Testis (tissue), 2 donors: ENCODE results near the gene CPLANE1.

Source experiments
- POLR2A ChIP-seq: fragments of 450-650 bp; IDR thresholded peaks from one replicate; pipeline ENCODE4 v1.6.1; 2017; ENCODE audit warnings: antibody characterized with exemption, mild to moderate bottlenecking, moderate library complexity
- TF ChIP-seq, protein P1 (sequence below), 3 experiments: fragments of 450-650 bp in 2 of 3; fragments of 200-600 bp in 1 of 3; sonication (generic) in 1 of 3; IDR thresholded peaks; one replicate each; pipeline ENCODE4 v1.5.1; 2016 to 2019; ENCODE audit warnings: antibody characterized with exemption in 3 of 3, mild to moderate bottlenecking in 2 of 3, moderate library complexity in 1 of 3

DNA sequence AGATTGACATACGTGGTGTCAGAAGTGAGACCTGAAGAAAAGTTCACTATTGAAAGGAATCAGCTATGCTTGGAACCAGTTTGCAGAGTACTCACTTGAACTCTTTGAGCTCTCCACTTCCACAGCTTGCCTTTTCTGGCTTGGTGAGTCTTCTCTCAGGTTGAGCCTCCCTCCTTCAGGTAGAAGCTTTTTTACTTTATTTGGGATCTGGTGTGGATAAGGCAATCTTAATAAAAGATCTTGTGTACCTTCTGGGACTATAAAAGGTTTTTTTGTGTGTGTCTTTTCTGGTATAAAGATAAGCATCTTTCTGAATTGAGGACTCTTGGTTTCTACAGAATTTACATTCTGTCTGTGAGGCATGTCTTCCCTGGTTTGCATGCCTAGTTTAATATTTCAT is 5.4 kb upstream of the CPLANE1 start:
- TF ChIP-seq, protein P1, sequence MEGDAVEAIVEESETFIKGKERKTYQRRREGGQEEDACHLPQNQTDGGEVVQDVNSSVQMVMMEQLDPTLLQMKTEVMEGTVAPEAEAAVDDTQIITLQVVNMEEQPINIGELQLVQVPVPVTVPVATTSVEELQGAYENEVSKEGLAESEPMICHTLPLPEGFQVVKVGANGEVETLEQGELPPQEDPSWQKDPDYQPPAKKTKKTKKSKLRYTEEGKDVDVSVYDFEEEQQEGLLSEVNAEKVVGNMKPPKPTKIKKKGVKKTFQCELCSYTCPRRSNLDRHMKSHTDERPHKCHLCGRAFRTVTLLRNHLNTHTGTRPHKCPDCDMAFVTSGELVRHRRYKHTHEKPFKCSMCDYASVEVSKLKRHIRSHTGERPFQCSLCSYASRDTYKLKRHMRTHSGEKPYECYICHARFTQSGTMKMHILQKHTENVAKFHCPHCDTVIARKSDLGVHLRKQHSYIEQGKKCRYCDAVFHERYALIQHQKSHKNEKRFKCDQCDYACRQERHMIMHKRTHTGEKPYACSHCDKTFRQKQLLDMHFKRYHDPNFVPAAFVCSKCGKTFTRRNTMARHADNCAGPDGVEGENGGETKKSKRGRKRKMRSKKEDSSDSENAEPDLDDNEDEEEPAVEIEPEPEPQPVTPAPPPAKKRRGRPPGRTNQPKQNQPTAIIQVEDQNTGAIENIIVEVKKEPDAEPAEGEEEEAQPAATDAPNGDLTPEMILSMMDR (IDR thresholded peaks at IDR 0.05): no peak
- no peak for TF ChIP-seq POLR2A
